OCI-LY3 (cell line): ENCODE data around the gene ROR2.

ENCODE experiments used
- CTCF ChIP-seq: fragments of 200-600, 300-600 bp; sonication (generic); IDR thresholded peaks from 2 replicates; pipeline ENCODE4 v1.5.1; 2014; ENCODE audit warnings: antibody characterized with exemption, low read length, low read depth
- EZH2phosphoT487 ChIP-seq: fragments of 200-600 bp; shearing (Covaris generic); IDR thresholded peaks from 2 replicates; pipeline ENCODE4 v1.6.1; 2018; ENCODE audit warnings: antibody characterized with exemption, mixed run types, low read depth

DNA sequence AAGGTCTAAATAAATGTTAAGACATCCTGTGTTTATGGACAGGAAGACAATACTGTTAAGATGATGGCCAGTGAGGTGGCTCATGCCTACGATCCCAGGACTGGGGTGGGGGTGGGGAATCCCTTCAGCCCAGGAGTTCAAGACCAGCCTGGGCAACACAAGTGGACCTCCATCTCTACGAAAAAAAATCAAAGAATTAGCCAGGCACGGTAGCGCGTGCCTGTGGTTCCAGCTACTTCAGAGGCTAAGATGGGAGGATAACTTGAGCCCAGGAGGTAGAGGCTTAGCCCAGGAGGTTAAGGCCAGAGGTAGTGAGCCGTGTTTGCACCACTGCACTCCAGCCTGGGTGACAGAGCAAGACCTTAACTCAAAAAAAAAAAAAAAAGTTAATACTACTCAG lies 5.3 kb downstream of the ROR2 start:
- TF ChIP-seq CTCF (no peak), EZH2phosphoT487 (no peak)
